ENCODE measurements around the gene SVIL.

Gene SVIL, protein sequence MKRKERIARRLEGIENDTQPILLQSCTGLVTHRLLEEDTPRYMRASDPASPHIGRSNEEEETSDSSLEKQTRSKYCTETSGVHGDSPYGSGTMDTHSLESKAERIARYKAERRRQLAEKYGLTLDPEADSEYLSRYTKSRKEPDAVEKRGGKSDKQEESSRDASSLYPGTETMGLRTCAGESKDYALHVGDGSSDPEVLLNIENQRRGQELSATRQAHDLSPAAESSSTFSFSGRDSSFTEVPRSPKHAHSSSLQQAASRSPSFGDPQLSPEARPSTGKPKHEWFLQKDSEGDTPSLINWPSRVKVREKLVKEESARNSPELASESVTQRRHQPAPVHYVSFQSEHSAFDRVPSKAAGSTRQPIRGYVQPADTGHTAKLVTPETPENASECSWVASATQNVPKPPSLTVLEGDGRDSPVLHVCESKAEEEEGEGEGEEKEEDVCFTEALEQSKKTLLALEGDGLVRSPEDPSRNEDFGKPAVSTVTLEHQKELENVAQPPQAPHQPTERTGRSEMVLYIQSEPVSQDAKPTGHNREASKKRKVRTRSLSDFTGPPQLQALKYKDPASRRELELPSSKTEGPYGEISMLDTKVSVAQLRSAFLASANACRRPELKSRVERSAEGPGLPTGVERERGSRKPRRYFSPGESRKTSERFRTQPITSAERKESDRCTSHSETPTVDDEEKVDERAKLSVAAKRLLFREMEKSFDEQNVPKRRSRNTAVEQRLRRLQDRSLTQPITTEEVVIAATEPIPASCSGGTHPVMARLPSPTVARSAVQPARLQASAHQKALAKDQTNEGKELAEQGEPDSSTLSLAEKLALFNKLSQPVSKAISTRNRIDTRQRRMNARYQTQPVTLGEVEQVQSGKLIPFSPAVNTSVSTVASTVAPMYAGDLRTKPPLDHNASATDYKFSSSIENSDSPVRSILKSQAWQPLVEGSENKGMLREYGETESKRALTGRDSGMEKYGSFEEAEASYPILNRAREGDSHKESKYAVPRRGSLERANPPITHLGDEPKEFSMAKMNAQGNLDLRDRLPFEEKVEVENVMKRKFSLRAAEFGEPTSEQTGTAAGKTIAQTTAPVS (N-terminal part only)

DNA sequence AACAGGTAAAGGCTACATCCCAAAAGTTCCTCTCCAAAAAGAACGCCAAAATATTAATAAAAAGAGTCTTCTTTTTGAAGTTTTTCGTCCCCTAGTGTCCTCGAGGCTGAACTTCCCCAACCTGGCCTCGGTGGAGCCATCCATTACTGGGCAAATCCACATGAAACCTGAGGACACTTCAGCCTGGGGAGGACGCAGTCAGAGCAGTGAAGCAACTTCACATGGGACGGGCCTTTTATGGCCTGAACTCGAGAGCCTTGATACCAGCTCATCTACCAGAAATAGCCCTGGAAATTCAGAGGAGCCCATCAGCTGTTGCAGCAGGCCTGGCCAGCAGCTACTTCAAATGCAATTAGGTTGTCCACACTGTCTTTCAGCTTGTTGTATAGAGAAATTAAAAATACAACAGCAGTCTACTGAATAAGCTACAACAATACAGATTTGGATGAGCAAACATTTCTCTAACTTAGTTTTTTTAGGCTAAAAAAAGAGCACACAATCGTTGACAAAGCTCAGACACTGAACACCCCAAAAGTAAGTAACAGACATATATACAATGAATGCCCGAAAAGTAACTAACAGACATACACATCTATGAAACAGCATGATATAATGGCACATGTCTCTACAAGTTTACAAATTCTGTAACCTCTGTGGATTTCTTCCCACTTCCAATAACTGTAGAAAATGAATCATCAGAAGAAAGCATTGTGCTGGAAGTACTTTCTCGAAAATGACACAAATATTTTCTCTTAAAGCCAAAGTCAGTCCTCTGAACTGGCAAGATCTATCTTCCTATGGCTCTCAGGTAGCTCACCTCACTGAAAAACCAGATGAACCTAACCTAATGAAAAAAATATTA is at the start of gene SVIL:
TSS of gene SVIL (minus strand) at position 208 of the 862 bp plus-strand sequence. CDS start 79,913 bp downstream, outside the sequence.
- Histone ChIP-seq H3K27me3 (ENCODE audit: control insufficient read depth in 2 of 2, insufficient read depth in 2 of 2, low read length in 2 of 2) (no peaks in the 10 kb centered on the region), H3K36me3 (ENCODE audit: control insufficient read depth in 2 of 2, insufficient read depth in 2 of 2, low read length in 2 of 2) (peaks cover 0 to 2% of the 10 kb centered on the region in 2 donors), H3K4me3 (ENCODE audit: low read length in 2 of 2) (peak within 1 kb of the TSS; percentile 43 to 58), H3K9me3 (ENCODE audit: control insufficient read depth in 2 of 2, low read length in 2 of 2) (no peaks in the 10 kb centered on the region), H3K27ac (ENCODE audit: low read depth in 2 of 2, low read length in 2 of 2) (peak within 1 kb of the TSS; percentile 76 to 86), H3K9ac (ENCODE audit: low read depth in 1 of 2, low read length in 2 of 2) (peak within 1 kb of the TSS; percentile 52 to 62), H3K4me1 (ENCODE audit: control insufficient read depth in 2 of 2, insufficient read depth in 2 of 2, low read length in 2 of 2) (peaks cover 22 to 36% of the 10 kb centered on the region in 2 donors)

DNA sequence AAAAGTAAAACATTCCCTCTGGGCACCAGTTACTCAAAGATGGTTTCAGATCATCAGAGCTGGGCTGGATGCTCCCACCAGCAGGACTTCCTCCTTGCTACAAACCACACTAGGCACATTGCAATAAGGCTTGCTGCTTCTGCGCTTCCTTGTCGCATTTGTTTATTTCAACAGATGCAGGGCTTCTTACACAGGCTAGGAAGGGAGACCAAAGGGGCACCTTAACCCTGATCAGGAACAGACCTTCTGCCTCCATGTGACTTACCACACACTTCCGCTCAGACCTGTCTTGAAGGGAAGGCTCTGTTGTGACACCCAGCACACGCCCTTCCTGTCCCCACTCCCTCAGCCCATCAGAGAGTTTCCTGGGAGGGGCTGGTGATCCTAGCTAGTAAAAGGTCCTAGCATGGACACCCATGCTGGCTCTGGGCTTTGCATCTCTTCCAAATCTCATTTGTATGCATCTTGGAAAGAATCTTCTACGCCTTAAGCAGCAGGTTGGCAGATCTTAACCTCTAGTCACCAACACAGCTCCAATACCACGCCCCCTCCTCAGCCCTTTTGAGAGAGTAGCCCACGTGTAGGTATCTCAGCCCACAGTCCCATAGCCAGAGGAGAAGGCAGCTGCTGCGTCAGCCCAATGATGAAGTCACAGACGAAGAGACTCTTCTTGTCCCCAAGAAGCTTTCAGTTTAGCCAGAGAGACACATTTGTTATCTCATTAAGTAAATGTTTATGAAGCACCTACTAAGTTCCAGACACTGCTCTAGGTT is 47.1 kb upstream of the SVIL start:
- no peaks in the 10 kb centered on the region for H3K9me3 ChIP-seq (ENCODE audit: control insufficient read depth in 2 of 2, low read length in 2 of 2)
- H3K27ac ChIP-seq (ENCODE audit: low read depth in 2 of 2, low read length in 2 of 2), result no peak overlapping the region
- H3K4me3 ChIP-seq (ENCODE audit: low read length in 2 of 2), result no peak overlapping the region
- H3K36me3 ChIP-seq (ENCODE audit: control insufficient read depth in 2 of 2, insufficient read depth in 2 of 2, low read length in 2 of 2), result peaks cover 3 to 4% of the 10 kb centered on the region in 2 donors
- H3K9ac ChIP-seq (ENCODE audit: low read depth in 1 of 2, low read length in 2 of 2), result no peak overlapping the region
- H3K27me3 ChIP-seq (ENCODE audit: control insufficient read depth in 2 of 2, insufficient read depth in 2 of 2, low read length in 2 of 2), result no peaks in the 10 kb centered on the region
- no peaks in the 10 kb centered on the region for H3K4me1 ChIP-seq (ENCODE audit: control insufficient read depth in 2 of 2, insufficient read depth in 2 of 2, low read length in 2 of 2)

DNA sequence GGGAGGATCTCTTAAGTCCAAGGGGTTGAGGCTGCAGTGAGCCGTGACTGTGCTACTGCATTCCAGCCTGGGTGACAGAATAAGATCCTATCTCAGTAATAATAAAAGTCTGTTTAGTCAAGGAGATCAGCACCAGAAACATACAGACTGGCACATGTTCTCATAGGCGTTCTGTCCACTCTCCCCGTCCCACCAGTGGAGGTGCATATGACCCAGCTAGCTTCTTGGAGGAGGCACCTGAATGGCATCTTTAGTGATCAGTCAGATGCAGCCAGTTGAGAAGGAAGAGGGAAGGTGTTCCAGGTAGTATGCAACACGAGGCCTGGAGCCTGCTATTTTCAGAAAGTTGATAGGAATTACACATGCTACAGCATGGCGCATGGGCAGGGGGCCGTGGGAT is 45.3 kb upstream of the SVIL start:
- Histone ChIP-seq H3K9ac (ENCODE audit: low read depth in 1 of 2, low read length in 2 of 2) (no peak overlapping the region), H3K36me3 (ENCODE audit: control insufficient read depth in 2 of 2, insufficient read depth in 2 of 2, low read length in 2 of 2) (peaks cover 11 to 14% of the 10 kb centered on the region in 2 donors), H3K9me3 (ENCODE audit: control insufficient read depth in 2 of 2, low read length in 2 of 2) (peaks cover under 1 to 3% of the 10 kb centered on the region in 2 donors), H3K4me1 (ENCODE audit: control insufficient read depth in 2 of 2, insufficient read depth in 2 of 2, low read length in 2 of 2) (no peaks in the 10 kb centered on the region), H3K27ac (ENCODE audit: low read depth in 2 of 2, low read length in 2 of 2) (no peak overlapping the region), H3K4me3 (ENCODE audit: low read length in 2 of 2) (no peak overlapping the region), H3K27me3 (ENCODE audit: control insufficient read depth in 2 of 2, insufficient read depth in 2 of 2, low read length in 2 of 2) (no peaks in the 10 kb centered on the region)

DNA sequence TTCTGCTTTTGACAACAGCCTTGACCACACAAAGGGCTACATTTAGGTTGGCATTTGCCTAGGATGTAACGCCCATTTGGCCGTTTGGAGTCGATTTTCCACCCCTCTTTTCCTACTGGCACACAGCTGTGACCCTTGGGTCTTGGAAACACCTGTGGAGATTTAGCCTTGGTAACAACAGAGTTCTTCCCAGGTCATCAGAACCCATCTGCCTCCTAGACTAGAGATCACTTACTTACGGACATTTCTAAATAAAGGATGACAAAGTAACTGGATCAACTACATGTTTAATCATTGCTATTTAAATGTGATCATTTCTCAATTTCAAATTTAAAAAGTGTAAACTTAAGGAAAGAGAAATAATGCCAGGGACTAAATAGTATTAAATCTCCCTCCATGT is 42.0 kb upstream of the SVIL start:
- Histone ChIP-seq H3K9me3 (ENCODE audit: control insufficient read depth in 2 of 2, low read length in 2 of 2) (peaks cover 3 to 5% of the 10 kb centered on the region in 2 donors), H3K27me3 (ENCODE audit: control insufficient read depth in 2 of 2, insufficient read depth in 2 of 2, low read length in 2 of 2) (no peaks in the 10 kb centered on the region), H3K4me1 (ENCODE audit: control insufficient read depth in 2 of 2, insufficient read depth in 2 of 2, low read length in 2 of 2) (no peaks in the 10 kb centered on the region), H3K9ac (ENCODE audit: low read depth in 1 of 2, low read length in 2 of 2) (no peak overlapping the region), H3K36me3 (ENCODE audit: control insufficient read depth in 2 of 2, insufficient read depth in 2 of 2, low read length in 2 of 2) (peaks cover 11 to 20% of the 10 kb centered on the region in 2 donors), H3K4me3 (ENCODE audit: low read length in 2 of 2) (no peak overlapping the region), H3K27ac (ENCODE audit: low read depth in 2 of 2, low read length in 2 of 2) (no peak overlapping the region)

DNA sequence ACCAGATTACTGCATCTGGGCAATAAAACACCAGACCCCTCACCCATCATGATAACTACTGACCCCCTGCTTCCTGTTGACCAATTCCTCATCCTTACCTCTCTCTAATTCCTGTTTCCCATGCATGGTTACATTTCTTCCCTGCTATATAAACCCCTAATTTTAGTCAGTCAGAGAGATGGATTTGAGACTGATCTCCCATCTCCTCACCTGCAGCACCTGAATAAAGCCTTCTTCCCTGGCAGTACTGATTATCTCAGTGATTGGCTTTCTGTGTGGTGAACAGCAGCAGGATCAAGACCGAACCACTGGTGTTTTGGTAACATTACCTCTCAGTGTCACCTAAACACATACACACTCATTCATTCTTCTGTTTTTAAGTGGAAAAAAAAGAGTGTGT is 41.2 kb upstream of the SVIL start:
- H3K36me3 ChIP-seq (ENCODE audit: control insufficient read depth in 2 of 2, insufficient read depth in 2 of 2, low read length in 2 of 2), result peaks cover 11 to 20% of the 10 kb centered on the region in 2 donors
- no peak overlapping the region for H3K9ac ChIP-seq (ENCODE audit: low read depth in 1 of 2, low read length in 2 of 2)
- H3K27ac ChIP-seq (ENCODE audit: low read depth in 2 of 2, low read length in 2 of 2), result no peak overlapping the region
- no peaks in the 10 kb centered on the region for H3K4me1 ChIP-seq (ENCODE audit: control insufficient read depth in 2 of 2, insufficient read depth in 2 of 2, low read length in 2 of 2)
- H3K9me3 ChIP-seq (ENCODE audit: control insufficient read depth in 2 of 2, low read length in 2 of 2), result peaks cover 3 to 5% of the 10 kb centered on the region in 2 donors
- no peak overlapping the region for H3K4me3 ChIP-seq (ENCODE audit: low read length in 2 of 2)
- H3K27me3 ChIP-seq (ENCODE audit: control insufficient read depth in 2 of 2, insufficient read depth in 2 of 2, low read length in 2 of 2), result no peaks in the 10 kb centered on the region

DNA sequence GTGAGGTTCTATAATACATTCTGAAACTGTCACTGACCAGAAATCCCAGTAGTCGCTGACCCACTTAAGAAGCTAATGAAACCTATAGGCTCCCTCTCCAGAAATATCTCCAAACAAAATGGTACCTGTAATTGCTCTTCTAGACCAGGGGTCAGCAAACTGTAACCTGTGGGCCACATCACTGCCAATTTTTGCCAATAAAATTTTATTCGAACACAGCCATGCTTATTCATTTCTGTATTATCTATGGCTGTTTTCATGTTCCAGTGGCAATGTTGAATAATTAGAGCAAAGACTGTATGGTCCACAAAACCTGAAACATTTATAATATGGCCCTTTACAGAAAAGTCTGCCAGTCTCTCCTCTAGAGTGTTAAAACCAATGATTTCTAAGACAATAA is 37.2 kb upstream of the SVIL start:
- Histone ChIP-seq H3K4me1 (ENCODE audit: control insufficient read depth in 2 of 2, insufficient read depth in 2 of 2, low read length in 2 of 2) (peaks cover 0 to 3% of the 10 kb centered on the region in 2 donors), H3K4me3 (ENCODE audit: low read length in 2 of 2) (no peak overlapping the region), H3K9me3 (ENCODE audit: control insufficient read depth in 2 of 2, low read length in 2 of 2) (peaks cover 3 to 5% of the 10 kb centered on the region in 2 donors), H3K27ac (ENCODE audit: low read depth in 2 of 2, low read length in 2 of 2) (no peak overlapping the region), H3K27me3 (ENCODE audit: control insufficient read depth in 2 of 2, insufficient read depth in 2 of 2, low read length in 2 of 2) (no peaks in the 10 kb centered on the region), H3K9ac (ENCODE audit: low read depth in 1 of 2, low read length in 2 of 2) (no peak overlapping the region), H3K36me3 (ENCODE audit: control insufficient read depth in 2 of 2, insufficient read depth in 2 of 2, low read length in 2 of 2) (peaks cover 11 to 16% of the 10 kb centered on the region in 2 donors)

DNA sequence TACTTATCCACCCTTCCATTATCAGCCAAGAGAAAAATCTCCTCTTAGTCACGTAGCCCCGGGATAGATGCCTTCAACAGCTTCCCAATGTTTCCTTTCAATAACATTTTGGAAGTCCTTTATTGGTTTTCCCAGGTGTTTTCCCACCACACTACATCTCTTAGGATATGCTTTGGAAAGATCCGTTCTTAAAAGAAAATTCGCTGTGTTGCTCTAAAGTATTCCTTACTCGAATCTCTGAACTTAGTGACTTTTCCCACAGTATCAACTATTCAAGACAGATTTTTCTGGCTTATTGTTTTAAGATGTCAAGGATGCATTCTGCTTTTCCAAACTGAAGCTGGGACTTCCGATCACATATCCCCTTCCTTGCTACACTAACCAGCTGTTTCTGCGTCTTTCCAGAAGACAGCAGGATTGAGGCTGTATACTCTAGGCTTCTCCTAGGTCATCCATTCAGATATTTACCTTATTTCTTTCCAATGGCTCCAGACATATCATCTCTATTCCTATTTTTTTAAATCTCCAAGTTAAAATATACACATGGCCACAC is 36.5 kb upstream of the SVIL start:
- Histone ChIP-seq H3K36me3 (ENCODE audit: control insufficient read depth in 2 of 2, insufficient read depth in 2 of 2, low read length in 2 of 2) (peaks cover 7 to 14% of the 10 kb centered on the region in 2 donors), H3K9ac (ENCODE audit: low read depth in 1 of 2, low read length in 2 of 2) (no peak overlapping the region), H3K27ac (ENCODE audit: low read depth in 2 of 2, low read length in 2 of 2) (no peak overlapping the region), H3K4me1 (ENCODE audit: control insufficient read depth in 2 of 2, insufficient read depth in 2 of 2, low read length in 2 of 2) (peaks cover 0 to 3% of the 10 kb centered on the region in 2 donors), H3K9me3 (ENCODE audit: control insufficient read depth in 2 of 2, low read length in 2 of 2) (peaks cover 3 to 5% of the 10 kb centered on the region in 2 donors), H3K4me3 (ENCODE audit: low read length in 2 of 2) (no peak overlapping the region), H3K27me3 (ENCODE audit: control insufficient read depth in 2 of 2, insufficient read depth in 2 of 2, low read length in 2 of 2) (no peaks in the 10 kb centered on the region)

DNA sequence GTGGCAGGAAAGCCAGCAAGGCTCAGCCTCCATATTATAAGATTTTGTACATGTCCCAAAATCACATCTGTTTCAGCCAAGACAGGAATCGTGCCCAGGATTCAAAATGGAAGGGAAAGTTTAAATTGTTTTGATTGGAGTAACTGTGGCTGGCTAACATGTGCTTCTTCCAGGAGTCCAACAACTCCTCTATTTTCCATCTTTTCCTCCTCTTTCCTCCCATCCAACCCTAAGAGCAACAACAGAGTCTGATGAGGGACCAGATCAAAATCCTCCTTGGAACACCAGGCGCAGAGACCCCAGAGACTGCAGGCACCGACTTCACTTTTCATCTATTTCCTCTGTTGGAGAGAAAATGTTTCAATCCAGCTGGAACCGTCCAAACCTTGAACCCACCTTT is 36.0 kb upstream of the SVIL start:
- Histone ChIP-seq H3K27ac (ENCODE audit: low read depth in 2 of 2, low read length in 2 of 2) (no peak overlapping the region), H3K9me3 (ENCODE audit: control insufficient read depth in 2 of 2, low read length in 2 of 2) (peaks cover 3 to 5% of the 10 kb centered on the region in 2 donors), H3K9ac (ENCODE audit: low read depth in 1 of 2, low read length in 2 of 2) (no peak overlapping the region), H3K27me3 (ENCODE audit: control insufficient read depth in 2 of 2, insufficient read depth in 2 of 2, low read length in 2 of 2) (no peaks in the 10 kb centered on the region), H3K4me3 (ENCODE audit: low read length in 2 of 2) (no peak overlapping the region), H3K36me3 (ENCODE audit: control insufficient read depth in 2 of 2, insufficient read depth in 2 of 2, low read length in 2 of 2) (peaks cover 1 to 11% of the 10 kb centered on the region in 2 donors), H3K4me1 (ENCODE audit: control insufficient read depth in 2 of 2, insufficient read depth in 2 of 2, low read length in 2 of 2) (peaks cover 0 to 3% of the 10 kb centered on the region in 2 donors)
